ENCODE measurements around the gene UPP1. TPM values are rescaled to one million over a fixed set of nuclear protein-coding genes. Genes with fewer than 3 reads are reported as not detected.

Gene UPP1
- total RNA-seq, 1 experiment from 2014 or later = 71.9 TPM

DNA sequence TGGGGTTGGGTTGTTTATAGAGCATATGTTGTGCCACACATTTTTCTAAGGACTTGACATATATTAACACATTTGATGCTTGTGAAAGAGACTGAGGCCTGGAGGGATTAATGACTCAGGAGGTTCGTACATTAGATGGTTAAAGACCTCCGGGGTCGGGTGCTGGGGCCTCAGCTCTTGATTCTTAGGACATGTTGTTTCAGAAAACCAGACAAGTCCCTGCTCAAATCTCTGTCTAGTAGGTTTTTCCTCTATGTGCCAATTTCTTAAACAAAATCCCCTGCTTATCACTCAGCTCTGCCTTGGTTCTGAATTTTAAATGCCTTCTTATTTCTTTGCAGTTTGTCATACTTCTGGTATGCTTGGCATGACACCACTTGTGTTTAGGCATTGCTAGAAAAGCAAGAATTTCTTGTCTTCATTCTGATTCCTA is 5.8 kb downstream of the UPP1 start:
- ChIA-PET CTCF (interaction anchor here (0.6 kb wide), 1 partner anchor 16 kb away, joined by 4 read pairs; no protein-coding TSS in a partner anchor), POLR2A (ENCODE audit: unreplicated experiment) (no interaction called here)
- Histone ChIP-seq H3K36me3 (ENCODE audit: low read depth, low read length) (peaks cover 54% of the 10 kb centered on the region), H3K9me3 (ENCODE audit: low read length) (no peaks in the 10 kb centered on the region), H2AFZ (ENCODE audit: low read length) (no peak overlapping the region), H3K4me1 (ENCODE audit: insufficient read depth, low read length) (peaks cover 25% of the 10 kb centered on the region), H3K9ac (ENCODE audit: low read length) (no peak overlapping the region), H3K4me2 (ENCODE audit: low read length) (0 out of 2 replicates have a peak overlapping the region, but pooled peaks have one; percentile 13), H3K79me2 (ENCODE audit: low read length) (peaks cover 25% of the 10 kb centered on the region), H3K27me3 (ENCODE audit: low read length) (no peaks in the 10 kb centered on the region), H3K4me3 (ENCODE audit: low read length) (no peak overlapping the region), H3K9me2 (replicated peaks; ENCODE audit: low read length) (no peaks in the 10 kb centered on the region), H4K20me1 (ENCODE audit: low read length) (peaks cover 21% of the 10 kb centered on the region; the same call in 1 of the 2 replicates), H3K27ac (ENCODE audit: low read length) (no peak overlapping the region), H3F3A (ENCODE audit: low read length, unreplicated experiment) (no peaks in the 10 kb centered on the region)
- peak; percentile 10 for ATAC-seq
- TF ChIP-seq EZH2phosphoT487 (IDR thresholded peaks at IDR 0.05; ENCODE audit: borderline replicate concordance, low read length) (no peak), EZH2 (IDR thresholded peaks at IDR 0.05; ENCODE audit: low read length, unreplicated experiment) (no peak)
- TF ChIP-seq, protein P1, sequence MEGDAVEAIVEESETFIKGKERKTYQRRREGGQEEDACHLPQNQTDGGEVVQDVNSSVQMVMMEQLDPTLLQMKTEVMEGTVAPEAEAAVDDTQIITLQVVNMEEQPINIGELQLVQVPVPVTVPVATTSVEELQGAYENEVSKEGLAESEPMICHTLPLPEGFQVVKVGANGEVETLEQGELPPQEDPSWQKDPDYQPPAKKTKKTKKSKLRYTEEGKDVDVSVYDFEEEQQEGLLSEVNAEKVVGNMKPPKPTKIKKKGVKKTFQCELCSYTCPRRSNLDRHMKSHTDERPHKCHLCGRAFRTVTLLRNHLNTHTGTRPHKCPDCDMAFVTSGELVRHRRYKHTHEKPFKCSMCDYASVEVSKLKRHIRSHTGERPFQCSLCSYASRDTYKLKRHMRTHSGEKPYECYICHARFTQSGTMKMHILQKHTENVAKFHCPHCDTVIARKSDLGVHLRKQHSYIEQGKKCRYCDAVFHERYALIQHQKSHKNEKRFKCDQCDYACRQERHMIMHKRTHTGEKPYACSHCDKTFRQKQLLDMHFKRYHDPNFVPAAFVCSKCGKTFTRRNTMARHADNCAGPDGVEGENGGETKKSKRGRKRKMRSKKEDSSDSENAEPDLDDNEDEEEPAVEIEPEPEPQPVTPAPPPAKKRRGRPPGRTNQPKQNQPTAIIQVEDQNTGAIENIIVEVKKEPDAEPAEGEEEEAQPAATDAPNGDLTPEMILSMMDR (conservative IDR thresholded peaks at IDR 0.05; ENCODE audit: low read depth, low read length) = no peak
- peak; percentile 65 for DNase-seq
- intact Hi-C loops (cut with micrococcal nuclease) = no loop called here
- no TSS peak for BruUV-seq (replicated peaks)

GRCh38 chr7:48096273-48096672 is 7.2 kb downstream of the UPP1 start:
- Histone ChIP-seq H3K79me2 (ENCODE audit: low read length) (peaks cover 11% of the 10 kb centered on the region), H3K9me3 (ENCODE audit: low read length) (no peaks in the 10 kb centered on the region), H3K4me3 (ENCODE audit: low read length) (no peak overlapping the region), H3K27me3 (ENCODE audit: low read length) (no peaks in the 10 kb centered on the region), H3K36me3 (ENCODE audit: low read depth, low read length) (peaks cover 55% of the 10 kb centered on the region), H4K20me1 (ENCODE audit: low read length) (peaks cover 10% of the 10 kb centered on the region; the same call in 1 of the 2 replicates), H3K4me1 (ENCODE audit: insufficient read depth, low read length) (peaks cover 18% of the 10 kb centered on the region), H3K27ac (ENCODE audit: low read length) (no peak overlapping the region), H3K9ac (ENCODE audit: low read length) (no peak overlapping the region), H2AFZ (ENCODE audit: low read length) (no peak overlapping the region), H3K4me2 (ENCODE audit: low read length) (no peak overlapping the region), H3K9me2 (replicated peaks; ENCODE audit: low read length) (no peaks in the 10 kb centered on the region), H3F3A (ENCODE audit: low read length, unreplicated experiment) (no peaks in the 10 kb centered on the region)
- intact Hi-C loops (cut with micrococcal nuclease) = no loop called here
- no peak for TF ChIP-seq EZH2 (IDR thresholded peaks at IDR 0.05; ENCODE audit: low read length, unreplicated experiment)
- no peak for TF ChIP-seq EZH2phosphoT487 (IDR thresholded peaks at IDR 0.05; ENCODE audit: borderline replicate concordance, low read length)
- TF ChIP-seq, protein P1 (conservative IDR thresholded peaks at IDR 0.05; ENCODE audit: low read depth, low read length) = no peak
- CTCF ChIA-PET = no interaction called here
- POLR2A ChIA-PET (ENCODE audit: unreplicated experiment) = no interaction called here
- no TSS peak for BruUV-seq (replicated peaks)
- ATAC-seq (no peak), DNase-seq (no peak)

GRCh38 chr7:48097521-48098231 is 8.6 kb downstream of the UPP1 start:
- no peaks in the 10 kb centered on the region for H3K79me2 ChIP-seq (ENCODE audit: low read length)
- no TSS peak for BruUV-seq (replicated peaks)
- TF ChIP-seq EZH2 (IDR thresholded peaks at IDR 0.05; ENCODE audit: low read length, unreplicated experiment) = no peak
- TF ChIP-seq, protein P1 (conservative IDR thresholded peaks at IDR 0.05; ENCODE audit: low read depth, low read length) = no peak
- TF ChIP-seq EZH2phosphoT487 (IDR thresholded peaks at IDR 0.05; ENCODE audit: borderline replicate concordance, low read length) = no peak
- H3K27me3 ChIP-seq (ENCODE audit: low read length) = no peaks in the 10 kb centered on the region
- DNase-seq (no peak), ATAC-seq (no peak)
- no peaks in the 10 kb centered on the region for H3K9me3 ChIP-seq (ENCODE audit: low read length)
- H3K27ac ChIP-seq (ENCODE audit: low read length) = no peak overlapping the region
- intact Hi-C loops (cut with micrococcal nuclease) = no loop called here
- H3K9me2 ChIP-seq (replicated peaks; ENCODE audit: low read length) = no peaks in the 10 kb centered on the region
- peaks cover 63% of the 10 kb centered on the region for H3K36me3 ChIP-seq (ENCODE audit: low read depth, low read length)
- no peak overlapping the region for H3K4me3 ChIP-seq (ENCODE audit: low read length)
- H2AFZ ChIP-seq (ENCODE audit: low read length) = no peak overlapping the region
- H3K4me1 ChIP-seq (ENCODE audit: insufficient read depth, low read length) = peaks cover 15% of the 10 kb centered on the region
- ChIA-PET CTCF (no interaction called here), POLR2A (ENCODE audit: unreplicated experiment) (no interaction called here)
- no peak overlapping the region for H3K9ac ChIP-seq (ENCODE audit: low read length)
- H3K4me2 ChIP-seq (ENCODE audit: low read length) = no peak overlapping the region
- H4K20me1 ChIP-seq (ENCODE audit: low read length) = 0 out of 2 replicates have a peak, but pooled peaks cover 3% of the 10 kb centered on the region
- no peaks in the 10 kb centered on the region for H3F3A ChIP-seq (ENCODE audit: low read length, unreplicated experiment)

Measured in PC-3 (cell line).